ENCODE results near the gene CLRN2.

CLRN2 gene

DNA sequence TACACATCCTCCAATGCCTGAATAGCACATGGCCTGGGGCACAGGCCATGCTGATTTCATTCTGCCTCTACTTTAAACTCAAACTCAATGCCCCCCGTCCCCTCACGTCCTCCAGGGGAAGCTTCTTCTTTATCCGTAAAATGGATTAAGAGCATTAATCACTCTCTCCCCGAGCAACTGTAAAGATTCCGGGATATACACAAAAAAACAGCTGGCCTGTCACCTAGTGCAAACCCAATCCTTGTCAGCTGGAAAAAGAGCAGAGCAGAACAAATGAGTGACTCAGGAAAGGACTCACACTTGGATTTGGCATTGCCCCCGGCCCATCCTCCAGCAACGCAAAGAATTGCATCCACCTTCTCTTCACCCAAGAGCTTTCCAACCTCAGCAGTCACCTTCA, 10.9 kb upstream of the CLRN2 start:
- Histone ChIP-seq H3K36me3 (ENCODE audit: control insufficient read depth, insufficient read depth, low read length) (peaks cover 36% of the 10 kb centered on the region), H3K9me3 (ENCODE audit: control insufficient read depth, insufficient read depth, low read length) (no peaks in the 10 kb centered on the region), H3K27ac (ENCODE audit: low read depth, low read length) (no peak overlapping the region), H3K27me3 (ENCODE audit: control insufficient read depth, insufficient read depth, low read length) (no peaks in the 10 kb centered on the region), H3K4me1 (ENCODE audit: control insufficient read depth, insufficient read depth, low read length) (no peaks in the 10 kb centered on the region), H3K4me3 (ENCODE audit: low read depth, low read length) (no peak overlapping the region), H3K9ac (ENCODE audit: low read depth, low read length) (no peak overlapping the region)

DNA sequence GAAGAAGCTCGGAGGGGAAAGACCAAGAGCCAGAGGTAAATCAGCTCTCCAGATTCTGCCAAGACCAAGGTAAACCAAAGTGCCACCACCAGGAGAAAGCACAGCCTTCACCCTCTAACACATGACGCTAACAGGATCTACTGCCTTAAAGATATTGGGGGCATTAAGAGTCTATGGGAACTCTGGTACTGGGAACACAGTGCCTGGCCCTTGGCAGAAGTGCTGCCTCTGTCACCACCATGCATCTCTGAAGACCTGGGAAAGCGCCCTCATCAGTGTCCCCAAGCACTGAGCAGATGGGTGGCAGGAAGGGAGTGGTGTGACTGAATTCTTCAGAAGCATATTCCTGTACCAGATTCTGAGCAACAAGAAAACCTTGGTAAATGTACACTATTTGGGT, 4.4 kb upstream of the CLRN2 start:
- H3K27ac ChIP-seq (ENCODE audit: low read depth, low read length), result no peak overlapping the region
- peaks cover 6% of the 10 kb centered on the region; the same call in 1 of the 2 replicates for H3K36me3 ChIP-seq (ENCODE audit: control insufficient read depth, insufficient read depth, low read length)
- no peak overlapping the region for H3K4me3 ChIP-seq (ENCODE audit: low read depth, low read length)
- no peak overlapping the region for H3K9ac ChIP-seq (ENCODE audit: low read depth, low read length)
- no peaks in the 10 kb centered on the region for H3K9me3 ChIP-seq (ENCODE audit: control insufficient read depth, insufficient read depth, low read length)
- peaks cover 14% of the 10 kb centered on the region; the same call in 1 of the 2 replicates for H3K27me3 ChIP-seq (ENCODE audit: control insufficient read depth, insufficient read depth, low read length)
- peaks cover 19% of the 10 kb centered on the region for H3K4me1 ChIP-seq (ENCODE audit: control insufficient read depth, insufficient read depth, low read length)

DNA sequence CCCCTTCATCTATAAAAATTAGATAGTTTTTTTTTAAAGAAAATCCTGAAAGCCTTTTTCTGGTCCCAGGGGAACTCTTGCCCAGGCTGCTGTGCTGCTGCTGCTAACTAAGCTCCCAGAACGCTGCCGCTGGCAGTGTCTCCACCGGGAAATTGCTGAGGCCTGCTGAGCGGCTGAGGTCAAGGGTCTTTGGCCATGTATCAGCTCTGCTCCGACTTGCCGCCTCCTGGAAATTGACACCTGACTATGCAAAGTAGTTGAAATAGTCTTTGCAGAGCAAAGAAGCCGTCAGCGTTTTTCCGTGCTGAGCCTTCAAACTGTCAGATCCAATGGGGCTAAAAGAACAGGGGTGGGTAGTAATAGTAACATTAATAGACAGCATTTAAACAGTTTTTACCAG, 3.9 kb upstream of the CLRN2 start:
- Histone ChIP-seq H3K4me3 (ENCODE audit: low read depth, low read length) (peak overlapping the region; percentile 79), H3K4me1 (ENCODE audit: control insufficient read depth, insufficient read depth, low read length) (peaks cover 19% of the 10 kb centered on the region), H3K27me3 (ENCODE audit: control insufficient read depth, insufficient read depth, low read length) (peaks cover 17% of the 10 kb centered on the region; the same call in 1 of the 2 replicates), H3K9ac (ENCODE audit: low read depth, low read length) (no peak overlapping the region), H3K36me3 (ENCODE audit: control insufficient read depth, insufficient read depth, low read length) (peaks cover 6% of the 10 kb centered on the region; the same call in 1 of the 2 replicates), H3K9me3 (ENCODE audit: control insufficient read depth, insufficient read depth, low read length) (no peaks in the 10 kb centered on the region), H3K27ac (ENCODE audit: low read depth, low read length) (no peak overlapping the region)

DNA sequence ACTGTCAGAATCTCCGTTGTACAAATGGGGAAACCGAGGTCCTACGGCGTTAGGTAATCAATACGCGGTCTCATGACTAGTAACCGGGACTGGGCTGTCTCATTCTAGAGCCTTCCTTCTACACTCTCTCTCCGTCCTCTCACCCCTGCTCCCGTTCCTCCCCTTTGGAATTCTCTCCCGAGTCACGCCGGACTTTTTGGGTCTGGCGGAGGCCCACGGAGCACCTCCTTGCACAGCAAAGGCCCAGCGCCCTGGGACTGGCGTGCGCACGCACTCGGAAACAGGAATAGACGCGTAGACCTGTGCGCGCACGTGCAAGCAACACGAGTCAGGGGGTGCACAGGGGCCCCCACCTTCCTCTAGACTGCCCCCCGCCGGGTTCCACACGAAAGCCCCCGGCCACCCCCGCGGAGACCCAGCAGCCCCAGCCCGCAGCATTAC, 3.4 kb upstream of the CLRN2 start:
- H3K9ac ChIP-seq (ENCODE audit: low read depth, low read length), result peak overlapping the region; percentile 55; the same call in 1 of the 2 replicates
- H3K27me3 ChIP-seq (ENCODE audit: control insufficient read depth, insufficient read depth, low read length), result peaks cover 17% of the 10 kb centered on the region; the same call in 1 of the 2 replicates
- no peaks in the 10 kb centered on the region for H3K9me3 ChIP-seq (ENCODE audit: control insufficient read depth, insufficient read depth, low read length)
- H3K36me3 ChIP-seq (ENCODE audit: control insufficient read depth, insufficient read depth, low read length), result peaks cover 6% of the 10 kb centered on the region; the same call in 1 of the 2 replicates
- H3K27ac ChIP-seq (ENCODE audit: low read depth, low read length), result no peak overlapping the region
- peaks cover 19% of the 10 kb centered on the region for H3K4me1 ChIP-seq (ENCODE audit: control insufficient read depth, insufficient read depth, low read length)
- peak overlapping the region; percentile 79 for H3K4me3 ChIP-seq (ENCODE audit: low read depth, low read length)

DNA sequence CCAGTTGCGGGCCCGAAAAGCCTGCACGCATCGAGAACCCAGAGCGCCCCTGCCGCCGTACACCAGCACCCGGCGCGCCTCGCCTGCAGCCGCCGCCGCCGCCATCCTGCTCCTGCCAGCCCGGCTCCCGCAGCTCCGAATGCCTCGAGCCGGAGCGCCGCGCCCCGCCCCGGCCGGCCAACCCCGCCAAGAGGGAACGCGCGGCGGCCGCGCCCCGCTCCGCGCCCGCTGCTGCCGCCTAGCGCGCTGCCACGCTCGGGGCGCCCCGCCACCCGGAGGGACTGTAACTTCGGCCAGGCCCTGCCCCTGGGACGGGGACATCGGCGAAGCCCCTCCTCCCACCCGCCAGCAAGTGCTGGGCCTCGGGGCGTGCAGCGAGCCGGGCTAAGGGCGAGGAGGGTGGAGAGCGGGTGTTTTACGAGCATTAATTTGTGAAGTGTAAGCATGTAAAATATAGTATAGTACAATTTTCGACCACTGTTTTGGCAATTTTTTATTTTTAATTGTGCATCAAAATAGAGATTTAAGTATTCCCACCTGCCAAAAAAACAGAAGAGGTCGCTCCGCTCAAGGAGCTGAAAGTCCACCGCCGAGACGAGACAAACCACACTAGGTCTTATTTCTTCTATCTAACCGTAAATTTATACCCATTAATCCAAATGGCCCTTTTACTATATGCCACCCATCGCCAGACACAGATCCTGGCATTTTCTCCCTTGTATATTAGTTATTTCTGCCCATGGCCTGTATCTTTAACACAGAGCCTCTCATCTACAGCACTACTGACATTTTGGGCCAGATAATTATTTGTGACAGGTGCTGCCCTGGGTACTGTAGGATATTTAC, 2.8 kb upstream of the CLRN2 start, which contains the start of gene QDPR:
Gene QDPR, minus strand, starts transcription at position 141 of the 846 bp plus-strand sequence. Its CDS starts 36 bp downstream, at position 105.
- H3K9me3 ChIP-seq (ENCODE audit: control insufficient read depth, insufficient read depth, low read length), result no peaks in the 10 kb centered on the region
- H3K4me1 ChIP-seq (ENCODE audit: control insufficient read depth, insufficient read depth, low read length), result peaks cover 25% of the 10 kb centered on the region
- no peaks in the 10 kb centered on the region for H3K36me3 ChIP-seq (ENCODE audit: control insufficient read depth, insufficient read depth, low read length)
- H3K9ac ChIP-seq (ENCODE audit: low read depth, low read length), result peak within 1 kb of the TSS; percentile 55; the same call in 1 of the 2 replicates
- H3K27me3 ChIP-seq (ENCODE audit: control insufficient read depth, insufficient read depth, low read length), result peaks cover 17% of the 10 kb centered on the region; the same call in 1 of the 2 replicates
- H3K4me3 ChIP-seq (ENCODE audit: low read depth, low read length), result peak within 1 kb of the TSS; percentile 79
- H3K27ac ChIP-seq (ENCODE audit: low read depth, low read length), result no peak within 1 kb of the TSS

DNA sequence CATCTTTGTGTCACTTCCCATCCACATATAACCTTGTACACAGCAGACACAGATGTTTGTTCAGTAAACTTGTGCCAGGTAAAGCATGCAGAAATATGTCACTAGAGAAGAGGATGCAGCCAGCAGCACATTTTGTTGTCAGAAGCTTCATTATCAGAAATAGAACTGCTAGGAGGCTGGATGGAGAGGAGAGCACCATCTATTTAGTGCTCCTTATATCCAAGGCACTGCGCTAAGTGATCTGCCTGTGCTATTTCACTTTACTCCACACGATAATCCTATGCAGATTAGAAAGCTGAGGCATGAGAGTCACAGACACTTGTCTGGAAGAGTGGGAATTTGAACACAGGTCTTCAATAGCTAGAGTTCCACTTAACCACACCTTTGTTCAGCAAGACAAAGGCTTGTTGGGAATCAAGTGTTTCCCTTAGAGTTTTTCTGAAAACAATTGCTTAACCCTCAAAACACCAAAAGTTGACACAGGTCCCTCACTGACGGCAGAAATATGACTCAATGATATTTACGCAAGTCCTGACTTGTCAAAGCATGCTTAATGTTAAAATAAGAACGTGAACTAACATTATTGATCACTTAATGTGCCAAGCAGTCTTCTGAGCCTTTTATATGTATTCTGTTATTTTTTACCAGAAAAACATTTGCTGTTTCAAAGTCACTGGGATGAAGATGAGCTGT, 1.8 kb upstream of the CLRN2 start:
- H3K9me3 ChIP-seq (ENCODE audit: control insufficient read depth, insufficient read depth, low read length), result no peaks in the 10 kb centered on the region
- H3K9ac ChIP-seq (ENCODE audit: low read depth, low read length), result no peak overlapping the region
- H3K27me3 ChIP-seq (ENCODE audit: control insufficient read depth, insufficient read depth, low read length), result peaks cover 17% of the 10 kb centered on the region; the same call in 1 of the 2 replicates
- no peaks in the 10 kb centered on the region for H3K36me3 ChIP-seq (ENCODE audit: control insufficient read depth, insufficient read depth, low read length)
- H3K27ac ChIP-seq (ENCODE audit: low read depth, low read length), result no peak overlapping the region
- no peak overlapping the region for H3K4me3 ChIP-seq (ENCODE audit: low read depth, low read length)
- peaks cover 35% of the 10 kb centered on the region for H3K4me1 ChIP-seq (ENCODE audit: control insufficient read depth, insufficient read depth, low read length)

DNA sequence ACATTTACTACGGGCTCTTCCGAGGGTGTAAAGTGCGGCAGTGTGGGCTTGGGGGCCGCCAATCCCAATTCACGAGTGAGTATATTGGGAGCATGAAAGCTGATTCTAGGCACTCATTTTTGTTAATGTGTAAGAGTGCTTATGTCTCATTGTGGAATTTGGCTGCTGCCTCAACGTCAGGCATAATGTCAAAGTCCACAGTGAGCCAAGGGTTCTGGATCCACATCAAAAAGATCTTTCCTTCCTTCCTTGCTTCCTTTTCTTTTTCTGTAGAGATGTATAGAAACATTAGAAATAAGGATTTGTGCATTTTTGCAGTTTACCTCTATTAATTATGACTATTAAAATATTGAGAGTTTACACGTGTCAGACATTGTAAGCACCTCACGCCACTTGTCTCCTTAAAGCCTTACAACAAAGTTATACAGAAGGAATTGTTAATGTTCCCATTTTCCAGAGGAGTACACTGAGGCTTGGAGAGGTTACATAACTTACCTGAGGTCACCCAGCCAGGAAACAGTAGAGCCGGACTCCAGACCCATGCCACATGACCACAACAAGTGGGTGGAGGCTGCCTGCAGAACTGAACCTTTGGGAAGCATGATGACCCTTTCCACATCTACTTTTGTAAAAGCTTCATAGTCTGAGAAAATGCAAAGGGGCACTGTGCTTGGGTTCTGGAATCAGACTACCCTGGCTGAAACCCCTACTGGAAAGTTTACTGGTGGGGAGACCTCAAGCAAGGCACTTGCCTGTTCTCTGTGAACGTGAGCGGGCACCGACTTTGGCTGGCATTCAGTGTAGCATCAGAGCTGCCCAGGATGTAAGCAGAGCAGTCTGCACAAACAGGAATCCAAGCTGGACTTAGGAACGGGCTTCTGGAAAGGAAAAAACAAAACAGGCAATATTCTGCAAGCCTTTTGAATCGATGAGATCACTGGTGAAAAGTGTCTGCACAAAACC, 761 bp downstream of the CLRN2 start:
- H3K4me1 ChIP-seq (ENCODE audit: control insufficient read depth, insufficient read depth, low read length), result peaks cover 35% of the 10 kb centered on the region
- peaks cover 17% of the 10 kb centered on the region; the same call in 1 of the 2 replicates for H3K27me3 ChIP-seq (ENCODE audit: control insufficient read depth, insufficient read depth, low read length)

DNA sequence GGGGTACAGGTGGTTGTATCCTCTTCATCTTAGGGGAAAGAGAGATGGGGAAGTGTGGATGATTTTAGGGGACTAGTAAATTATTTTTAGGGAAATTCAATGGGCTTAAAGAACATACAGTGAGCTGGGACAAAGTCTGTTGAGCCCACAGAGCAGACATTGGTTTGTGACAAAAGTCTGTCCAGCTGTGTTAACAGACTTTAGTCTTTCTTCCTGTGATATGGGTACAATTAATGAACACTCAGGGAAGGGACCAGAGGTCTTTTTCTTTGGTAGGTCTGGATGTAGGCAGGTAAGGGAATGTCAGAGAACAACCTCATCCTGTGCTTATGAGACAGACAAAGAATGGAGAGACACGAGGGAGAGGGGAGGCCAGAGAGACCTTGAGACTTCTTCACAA, 2.0 kb downstream of the CLRN2 start:
- Histone ChIP-seq H3K4me3 (ENCODE audit: low read depth, low read length) (peak overlapping the region; percentile 22), H3K9me3 (ENCODE audit: control insufficient read depth, insufficient read depth, low read length) (no peaks in the 10 kb centered on the region), H3K4me1 (ENCODE audit: control insufficient read depth, insufficient read depth, low read length) (peaks cover 28% of the 10 kb centered on the region), H3K27me3 (ENCODE audit: control insufficient read depth, insufficient read depth, low read length) (peaks cover 12% of the 10 kb centered on the region; the same call in 1 of the 2 replicates), H3K36me3 (ENCODE audit: control insufficient read depth, insufficient read depth, low read length) (no peaks in the 10 kb centered on the region), H3K9ac (ENCODE audit: low read depth, low read length) (peak overlapping the region; percentile 16; the same call in 1 of the 2 replicates), H3K27ac (ENCODE audit: low read depth, low read length) (peak overlapping the region; percentile 78)

More for the DNA sequence above, 761 bp downstream of the CLRN2 start:
- Histone ChIP-seq H3K4me3 (ENCODE audit: low read depth, low read length) (no peak overlapping the region), H3K27ac (ENCODE audit: low read depth, low read length) (no peak overlapping the region), H3K36me3 (ENCODE audit: control insufficient read depth, insufficient read depth, low read length) (no peaks in the 10 kb centered on the region), H3K9ac (ENCODE audit: low read depth, low read length) (no peak overlapping the region), H3K9me3 (ENCODE audit: control insufficient read depth, insufficient read depth, low read length) (no peaks in the 10 kb centered on the region)

DNA sequence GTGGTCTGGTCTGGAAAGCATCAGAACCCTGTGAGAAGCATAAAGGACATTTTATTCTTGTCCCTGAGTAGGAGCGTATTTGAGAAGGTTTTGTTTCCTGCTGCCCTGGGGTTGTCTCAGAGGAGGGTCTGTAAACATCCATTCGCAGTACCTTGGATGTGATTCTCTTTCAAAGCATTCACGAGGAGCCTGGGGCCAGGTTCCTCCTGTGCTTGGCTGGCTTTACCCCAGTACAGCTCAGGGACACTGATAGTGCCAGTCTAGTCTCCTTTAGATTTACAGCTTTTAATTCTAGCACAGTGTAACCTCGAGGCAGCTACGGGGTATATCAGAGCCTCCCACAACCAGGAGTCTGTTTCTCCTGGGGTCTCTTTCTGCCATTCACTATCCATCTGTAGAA, 2.7 kb downstream of the CLRN2 start:
- no peaks in the 10 kb centered on the region for H3K36me3 ChIP-seq (ENCODE audit: control insufficient read depth, insufficient read depth, low read length)
- no peak overlapping the region for H3K9ac ChIP-seq (ENCODE audit: low read depth, low read length)
- peak overlapping the region; percentile 22 for H3K4me3 ChIP-seq (ENCODE audit: low read depth, low read length)
- H3K4me1 ChIP-seq (ENCODE audit: control insufficient read depth, insufficient read depth, low read length), result peaks cover 28% of the 10 kb centered on the region
- no peaks in the 10 kb centered on the region for H3K9me3 ChIP-seq (ENCODE audit: control insufficient read depth, insufficient read depth, low read length)
- peaks cover 12% of the 10 kb centered on the region; the same call in 1 of the 2 replicates for H3K27me3 ChIP-seq (ENCODE audit: control insufficient read depth, insufficient read depth, low read length)
- H3K27ac ChIP-seq (ENCODE audit: low read depth, low read length), result peak overlapping the region; percentile 78

DNA sequence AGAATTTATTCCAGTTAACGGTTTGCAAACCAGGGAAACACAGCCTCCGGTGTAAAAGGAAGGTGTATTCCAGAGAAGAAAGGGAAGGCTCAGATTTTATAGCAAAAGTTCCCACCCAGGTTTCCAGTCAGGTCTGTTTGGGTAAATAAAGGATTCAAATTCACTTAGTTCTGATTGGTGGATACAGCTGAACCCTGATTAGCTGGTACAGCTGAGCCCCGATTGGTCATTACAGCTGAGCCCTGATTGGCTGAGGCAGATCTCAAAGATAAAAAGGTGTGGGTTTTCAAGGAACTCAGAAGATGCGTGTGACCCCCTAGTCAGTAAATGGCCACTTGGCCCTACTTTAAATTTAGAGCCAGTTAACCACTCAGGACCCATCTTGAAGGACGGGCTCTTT, 6.6 kb downstream of the CLRN2 start:
- no peaks in the 10 kb centered on the region for H3K9me3 ChIP-seq (ENCODE audit: control insufficient read depth, insufficient read depth, low read length)
- H3K9ac ChIP-seq (ENCODE audit: low read depth, low read length), result no peak overlapping the region
- no peak overlapping the region for H3K27ac ChIP-seq (ENCODE audit: low read depth, low read length)
- H3K36me3 ChIP-seq (ENCODE audit: control insufficient read depth, insufficient read depth, low read length), result no peaks in the 10 kb centered on the region
- H3K27me3 ChIP-seq (ENCODE audit: control insufficient read depth, insufficient read depth, low read length), result no peaks in the 10 kb centered on the region
- peaks cover 16% of the 10 kb centered on the region for H3K4me1 ChIP-seq (ENCODE audit: control insufficient read depth, insufficient read depth, low read length)
- no peak overlapping the region for H3K4me3 ChIP-seq (ENCODE audit: low read depth, low read length)

Data from HUES48 (cell line).